HG03280 (cell line): ENCODE results near the gene CHI3L2.

ENCODE experiments used
- ATAC-seq: cut with Tn5 transposase; IDR thresholded peaks from one replicate; pipeline ENCODE4 v1.9.1; 2021; ENCODE audit warnings: mild to moderate bottlenecking, moderate library complexity; ENCODE audit not compliant: unreplicated experiment

The CHI3L2 gene

GRCh38 chr1:111247125-111247838 lies 19.8 kb downstream of the CHI3L2 start:
- no peak for ATAC-seq

GRCh38 chr1:111249960-111250359 lies 22.4 kb downstream of the CHI3L2 start:
- ATAC-seq = no peak

DNA sequence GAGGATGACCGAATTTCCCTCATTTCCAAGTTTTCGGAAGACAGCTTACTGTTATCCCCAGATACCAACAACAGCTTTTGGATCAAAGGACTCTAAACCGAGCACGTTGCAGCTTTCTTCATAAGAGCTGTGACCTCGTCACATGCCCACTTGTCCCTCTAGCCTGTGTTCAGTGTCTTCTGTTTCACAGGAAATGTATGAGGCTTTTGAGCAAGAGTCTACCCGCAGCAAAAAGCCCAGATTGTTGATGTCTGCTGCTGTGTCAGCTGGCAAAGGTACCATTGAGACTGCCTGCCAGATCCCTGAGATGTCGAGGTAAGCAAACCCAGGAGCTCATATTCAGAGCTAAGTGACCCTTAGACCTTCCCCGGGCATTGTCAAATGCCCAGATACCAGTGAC lies 24.1 kb downstream of the CHI3L2 start:
- ATAC-seq = no peak

GRCh38 chr1:111252786-111253185 lies 25.3 kb downstream of the CHI3L2 start:
- no peak for ATAC-seq

- no peak for ATAC-seq
Observed at GRCh38 chr1:111253876-111254275, 26.4 kb downstream of the CHI3L2 start.

DNA sequence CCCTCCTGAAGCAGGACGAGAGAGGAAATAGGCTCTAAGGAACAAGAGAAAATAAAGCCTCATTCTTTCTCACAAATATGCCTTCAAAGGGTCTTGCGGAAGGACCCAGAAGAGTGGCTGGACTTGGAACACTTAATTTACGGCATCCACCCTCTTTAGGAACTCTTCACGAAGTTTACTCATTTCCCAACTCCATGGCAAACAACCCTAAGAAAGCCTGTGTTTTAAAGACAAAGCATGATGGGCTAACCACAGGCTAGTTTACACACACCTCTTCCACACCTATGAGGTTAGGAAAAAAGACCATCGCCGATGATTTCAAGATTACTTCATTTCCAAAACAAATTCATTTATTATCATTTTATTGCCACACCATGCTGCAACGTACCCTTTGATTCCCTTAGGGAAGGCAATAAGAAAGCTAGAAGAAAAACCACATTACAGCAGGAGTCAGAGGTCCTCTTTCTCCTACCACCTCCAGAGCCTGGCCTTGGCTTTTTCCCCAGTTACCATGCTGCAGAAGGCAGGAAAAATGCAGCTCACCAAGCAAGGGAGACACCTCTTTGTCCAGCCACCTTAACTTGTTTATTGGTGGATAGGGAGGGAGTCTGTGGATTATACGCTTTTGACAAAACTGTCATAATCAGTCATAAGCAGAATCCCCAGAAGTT lies 29.6 kb downstream of the CHI3L2 start:
- ATAC-seq = no peak

DNA sequence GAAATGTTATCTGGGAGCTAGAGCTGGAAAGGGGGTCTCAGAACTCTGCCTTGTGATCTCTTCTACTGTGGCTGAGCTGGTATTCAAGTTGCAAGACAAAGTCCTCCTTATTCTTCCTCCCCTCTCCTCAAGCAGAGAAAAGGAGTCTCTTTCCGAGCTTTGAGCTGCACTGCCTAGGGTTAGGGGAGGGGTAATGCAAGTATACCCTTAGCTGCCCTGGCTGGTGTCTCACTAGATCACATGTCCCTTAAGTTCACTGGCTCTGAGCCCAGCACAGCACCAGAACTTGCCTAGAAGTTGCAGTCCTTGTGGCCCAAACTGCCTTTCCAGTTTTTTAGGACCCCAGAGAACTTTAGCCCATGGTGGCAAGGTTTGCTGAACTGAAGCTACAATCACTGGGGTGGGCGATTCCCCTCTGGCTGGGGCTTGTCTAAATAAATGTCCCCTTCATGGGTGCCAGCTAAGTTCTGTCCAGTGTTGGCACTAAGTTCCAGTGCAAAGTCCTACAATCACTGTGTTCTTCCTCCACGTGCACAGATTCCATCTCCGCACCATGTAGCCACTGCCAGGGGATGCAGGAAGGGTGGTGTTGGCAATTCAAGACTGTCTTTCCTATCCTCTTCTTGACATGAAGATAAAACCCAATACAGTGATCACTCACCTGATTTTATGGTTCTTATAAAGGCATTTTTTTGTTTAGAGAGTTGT lies 40.4 kb downstream of the CHI3L2 start:
- ATAC-seq = no peak

- ATAC-seq = no peak
Observed at GRCh38 chr1:111269825-111270406, 42.4 kb downstream of the CHI3L2 start.

- ATAC-seq = no peak
Observed at GRCh38 chr1:111270771-111271463, 43.4 kb downstream of the CHI3L2 start.

DNA sequence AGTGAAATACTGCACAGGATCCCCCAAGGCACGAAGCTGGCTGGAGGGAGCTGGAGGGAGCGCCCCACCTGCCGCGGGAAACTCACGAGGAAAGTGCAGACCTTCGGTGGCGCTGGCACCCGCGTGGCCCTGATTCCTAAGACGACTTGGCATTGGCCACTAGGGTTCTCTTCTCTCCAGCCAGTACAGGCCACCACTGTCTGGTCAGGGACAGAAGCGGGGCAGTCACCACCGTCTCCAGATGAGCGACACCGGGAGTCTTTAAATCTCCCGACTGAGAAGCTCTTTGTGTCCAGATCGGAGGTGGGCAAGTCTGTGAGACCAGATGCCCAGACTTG lies 43.9 kb downstream of the CHI3L2 start:
- no peak for ATAC-seq

DNA sequence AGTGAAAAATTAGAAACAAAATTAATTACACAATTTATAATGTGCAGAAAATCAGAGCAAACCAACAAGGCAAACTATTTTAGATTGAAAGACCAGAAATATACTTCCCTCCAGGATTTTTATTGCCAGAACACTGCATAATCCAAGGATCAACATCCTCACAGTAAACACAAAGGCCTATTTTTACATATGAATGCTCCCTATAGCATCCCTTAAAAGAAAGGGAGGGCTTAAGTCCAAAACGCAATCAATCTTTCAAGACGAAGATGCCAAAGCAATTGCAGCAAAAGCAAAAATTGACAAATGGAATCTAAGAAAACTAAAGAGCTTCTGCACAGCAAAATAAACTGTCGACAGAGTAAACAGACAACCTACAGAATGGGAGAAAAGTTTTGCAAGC lies 44.6 kb downstream of the CHI3L2 start:
- no peak for ATAC-seq

DNA sequence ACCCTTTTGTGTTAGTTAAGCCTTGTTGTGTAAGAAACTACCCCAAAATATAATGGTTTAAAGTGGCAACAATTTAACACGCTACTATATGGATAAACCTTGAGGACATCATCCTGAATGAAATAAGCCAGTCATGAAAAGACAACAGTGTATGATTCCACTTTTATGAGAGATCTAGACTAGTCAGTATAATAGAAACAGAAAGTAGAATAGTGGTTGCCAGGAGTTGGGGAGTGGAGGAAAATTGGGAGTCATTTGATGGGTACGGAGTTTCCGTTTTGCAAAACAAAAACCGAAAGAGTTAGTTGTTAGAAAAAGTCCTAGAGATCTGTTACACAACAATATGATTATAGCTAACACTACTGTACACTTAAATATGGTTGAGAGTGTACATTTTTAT lies 47.1 kb downstream of the CHI3L2 start:
- ATAC-seq = no peak

DNA sequence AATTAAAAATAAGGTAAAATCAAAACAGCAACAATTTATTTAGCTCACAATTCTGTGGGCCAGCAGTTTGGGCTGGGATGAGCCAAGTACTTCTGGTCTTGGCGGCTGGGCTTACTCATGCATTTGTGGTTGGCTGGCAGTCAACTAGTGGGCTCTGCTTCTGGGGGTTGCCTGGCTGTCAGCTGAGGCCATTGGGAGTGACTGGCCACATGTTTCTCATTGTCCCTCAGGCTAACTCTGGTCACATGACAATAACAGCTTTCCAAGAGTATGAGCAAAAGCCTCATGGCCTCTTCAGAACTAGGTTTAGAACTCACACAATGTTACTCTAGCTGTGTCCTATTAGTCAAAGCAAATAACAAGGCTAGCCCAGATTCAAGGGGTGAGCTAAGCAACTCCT lies 47.6 kb downstream of the CHI3L2 start:
- ATAC-seq = no peak

GRCh38 chr1:111275780-111276433 lies 48.4 kb downstream of the CHI3L2 start:
- no peak for ATAC-seq

- no peak for ATAC-seq
Observed at GRCh38 chr1:111279144-111279543, 51.6 kb downstream of the CHI3L2 start.

- ATAC-seq = no peak
Observed at GRCh38 chr1:111280267-111280666, 52.8 kb downstream of the CHI3L2 start.

DNA sequence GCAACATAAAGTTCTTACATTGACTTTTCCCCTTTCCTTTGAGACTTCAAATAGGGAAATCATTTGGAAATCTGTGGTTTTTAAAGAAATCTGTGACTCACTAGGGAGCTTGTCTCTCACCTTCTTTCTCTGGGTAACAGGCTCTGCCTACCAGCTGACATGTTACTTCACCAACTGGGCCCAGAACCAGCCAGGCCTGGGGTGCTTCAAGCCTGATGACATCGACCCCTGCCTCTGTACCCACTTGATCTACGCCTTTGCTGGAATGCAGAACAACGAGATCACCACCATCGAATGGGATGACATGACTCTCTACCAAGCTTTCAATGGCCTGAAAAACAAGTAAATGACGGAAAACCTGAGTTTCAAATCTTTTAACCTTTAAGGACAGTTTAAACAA lies 53.9 kb downstream of the CHI3L2 start:
- ATAC-seq = no peak

DNA sequence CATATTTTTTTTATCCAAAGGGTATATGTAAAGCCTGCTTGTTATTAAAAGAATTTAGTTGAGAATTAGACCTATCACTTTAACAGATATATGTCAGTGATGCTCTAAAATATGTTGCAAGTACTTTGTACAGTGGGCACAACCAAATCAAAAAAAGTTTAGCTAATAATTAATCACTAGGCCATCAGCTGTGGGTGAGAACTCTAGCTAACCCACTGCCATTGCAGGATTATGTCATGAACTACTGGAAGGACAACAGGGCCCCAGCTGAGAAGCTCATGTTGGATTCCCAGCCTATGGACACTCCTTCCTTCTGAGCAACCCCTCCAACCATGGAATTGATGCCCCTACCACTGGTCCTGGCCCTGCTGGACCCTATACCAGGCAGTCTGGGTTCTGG lies 56.3 kb downstream of the CHI3L2 start:
- ATAC-seq = no peak

DNA sequence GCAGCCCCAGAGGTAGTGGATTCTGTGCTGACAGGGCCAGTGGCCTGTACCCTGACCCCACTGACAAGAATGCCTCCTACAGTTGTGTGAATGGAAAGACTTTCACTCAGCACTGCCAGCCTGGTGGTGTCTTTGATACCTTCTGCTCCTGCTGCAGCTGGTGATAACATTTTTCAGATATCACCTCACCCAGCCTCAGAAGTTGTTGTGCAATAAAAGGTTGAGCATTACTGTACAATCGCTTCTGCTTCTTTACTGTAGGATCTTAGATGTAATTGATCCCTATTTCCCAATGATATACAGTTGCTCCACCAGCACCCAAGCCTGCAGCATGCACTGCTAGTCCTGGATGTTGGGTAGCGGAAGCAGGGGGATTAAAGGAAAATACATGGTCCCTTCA lies 58.4 kb downstream of the CHI3L2 start:
- ATAC-seq = no peak

- ATAC-seq = no peak
Observed at GRCh38 chr1:111286912-111287311, 59.4 kb downstream of the CHI3L2 start.

- no peak for ATAC-seq
Observed at GRCh38 chr1:111289371-111289770, 61.9 kb downstream of the CHI3L2 start.
